GF-D8 (cell line): ENCODE results near the gene LYZL2.
"Not testable (repeated sequence)": the region's sequence is repeated elsewhere in the genome, so short reads cannot be mapped to it uniquely, and the experiment has no call there.

Experiments used
- DNase-seq: peaks from one replicate; lab custom pipeline; 2025; lab: John Stamatoyannopoulos, UW

LYZL2 gene

DNA sequence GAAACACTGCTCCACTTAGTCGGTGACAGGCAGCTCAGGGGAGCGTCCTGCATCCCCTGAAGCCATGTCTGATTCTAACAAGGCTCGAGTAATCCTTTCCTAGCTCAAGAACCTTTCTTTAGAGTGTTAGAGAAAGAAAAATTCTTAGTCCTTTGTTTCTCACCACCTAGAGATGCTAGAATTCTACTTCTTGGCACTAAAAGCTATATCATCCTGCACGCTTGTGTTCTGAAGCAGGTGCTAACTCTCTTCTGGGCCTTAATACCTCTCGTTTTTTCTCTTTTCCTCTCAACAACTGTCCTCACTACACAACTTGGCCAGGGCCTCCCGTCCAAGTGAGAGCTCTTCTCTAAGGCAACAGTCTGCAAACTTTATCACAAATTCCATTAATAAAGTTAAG, at the start of gene LYZL2:
Gene LYZL2, minus strand, starts transcription at position 101 of the 400 bp plus-strand sequence. CDS start 2,838 bp downstream, outside the sequence.
- no peak for DNase-seq

- not testable (repeated sequence) for DNase-seq
Measured at GRCh38 chr10:30677616-30678015, 48.1 kb upstream of the LYZL2 start.

DNA sequence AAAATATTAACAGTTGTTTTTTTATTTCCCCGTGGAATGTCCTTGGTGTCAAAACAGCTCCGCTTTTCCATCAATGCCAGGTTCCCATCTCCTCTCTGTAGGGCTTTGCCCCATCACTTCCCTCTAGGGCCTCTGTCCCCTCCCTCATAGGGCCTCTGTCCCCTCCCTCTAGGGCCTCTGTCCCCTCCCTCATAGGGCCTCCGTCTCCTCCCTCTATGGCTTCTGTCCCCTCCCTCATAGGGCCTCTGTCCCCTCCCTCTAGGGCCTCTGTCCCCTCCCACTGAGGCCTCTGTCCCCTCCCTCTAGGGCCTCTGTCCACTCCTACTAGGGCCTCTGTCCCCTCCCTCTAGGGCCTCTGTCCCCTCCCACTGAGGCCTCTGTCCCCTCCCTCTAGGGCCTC, 47.6 kb upstream of the LYZL2 start:
- DNase-seq, result not testable (repeated sequence)

DNA sequence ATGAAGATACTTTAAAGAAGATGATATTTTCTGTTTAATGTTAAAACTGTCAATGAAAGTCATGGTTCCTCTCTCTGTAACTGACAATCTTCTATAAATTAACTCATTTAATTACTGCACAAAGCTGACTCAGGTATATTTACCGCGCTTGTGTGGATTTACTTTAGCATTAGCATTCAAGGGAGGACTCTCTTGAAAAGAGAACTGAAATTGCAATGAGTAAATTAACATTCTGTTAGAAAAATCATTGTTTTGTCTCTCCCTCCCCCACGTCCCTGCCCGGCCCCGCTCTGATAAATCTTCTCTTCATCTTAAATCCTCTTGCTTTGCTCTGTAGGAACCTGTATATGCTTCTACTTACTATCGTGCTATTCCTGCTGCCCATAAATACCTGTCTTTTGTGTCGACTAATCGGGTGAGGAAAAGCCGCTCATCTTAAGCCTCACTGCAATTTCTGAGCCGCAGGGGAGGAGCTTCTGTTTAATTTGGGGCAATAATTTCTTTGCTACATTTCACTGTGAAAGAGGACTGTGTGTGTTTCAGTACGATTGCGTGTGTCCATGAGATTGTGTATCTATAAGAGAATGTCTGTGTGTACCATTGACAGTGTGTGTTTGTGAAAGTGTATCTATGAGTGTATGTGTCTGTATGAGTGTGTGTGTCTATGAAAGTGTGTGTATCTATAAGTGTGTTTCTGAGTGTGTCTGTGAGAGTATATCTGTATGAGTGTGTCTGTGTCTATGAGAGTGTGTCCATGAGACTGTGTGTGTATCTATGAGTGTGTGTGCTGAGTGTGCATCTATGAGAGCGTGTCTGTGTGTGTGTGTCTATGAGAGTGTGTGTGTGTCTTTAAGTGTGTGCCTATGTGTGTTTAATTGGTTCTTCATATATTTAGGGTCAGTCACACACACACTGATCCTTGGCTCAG, 46.5 kb upstream of the LYZL2 start:
- DNase-seq, result no peak

DNA sequence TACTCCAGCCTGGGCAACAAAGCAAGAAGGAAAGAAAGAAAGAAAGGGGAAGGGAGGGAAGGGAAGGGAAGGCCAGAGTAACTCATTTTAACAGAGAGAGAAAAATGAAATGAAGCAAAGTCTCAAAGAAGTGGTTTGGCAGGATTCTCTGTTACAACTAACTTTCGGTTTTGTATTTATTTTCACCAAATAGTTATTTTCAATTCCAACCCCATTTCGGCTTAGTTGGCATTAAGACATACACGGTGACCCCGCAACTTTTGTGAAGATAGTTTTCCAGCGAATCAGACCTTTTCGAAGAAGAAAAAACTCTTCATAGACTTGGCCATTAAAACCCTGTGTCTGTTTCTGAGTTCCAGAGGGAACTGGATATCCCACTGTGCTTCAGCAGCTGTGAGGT, 45.2 kb upstream of the LYZL2 start:
- DNase-seq, result no peak

DNA sequence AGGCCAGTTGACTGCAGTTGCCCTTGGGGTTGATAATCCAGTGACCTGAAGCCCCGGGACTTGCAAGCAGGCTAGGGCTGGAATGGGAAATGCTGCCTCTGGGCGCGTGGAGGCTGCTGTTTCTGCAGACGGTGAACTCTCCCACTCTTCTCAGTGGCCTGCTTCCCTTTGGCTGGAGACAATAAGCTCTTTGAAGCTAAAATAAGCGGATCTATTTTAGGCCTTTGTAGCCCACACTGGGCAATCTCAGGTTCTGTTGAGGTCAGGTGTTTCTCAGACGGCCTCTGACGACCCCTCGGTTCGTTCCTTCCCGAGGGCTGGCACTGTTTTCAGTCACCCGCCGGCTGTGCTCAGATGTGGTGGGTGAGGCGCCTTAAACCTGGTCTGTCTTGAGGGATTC, 43.7 kb upstream of the LYZL2 start:
- not testable (repeated sequence) for DNase-seq

DNA sequence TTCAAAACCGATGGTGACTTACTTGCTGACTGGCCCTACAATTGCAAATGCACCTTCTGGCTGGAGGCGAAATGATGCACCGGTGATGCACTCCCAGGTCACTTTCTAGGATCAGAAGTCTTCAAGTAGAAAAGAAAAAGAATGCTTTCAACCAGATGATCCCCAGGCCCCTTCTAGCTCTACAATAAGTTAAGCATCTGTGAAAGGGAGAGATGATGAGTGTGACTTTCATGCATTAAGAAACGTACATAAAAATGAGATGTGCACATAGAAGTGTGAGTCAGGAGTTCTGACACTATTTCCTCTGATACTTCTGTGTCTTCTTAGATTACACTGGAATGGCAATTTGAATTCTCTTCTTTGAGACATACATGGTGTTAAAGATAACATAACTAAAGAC, 42.8 kb upstream of the LYZL2 start:
- DNase-seq, result not testable (repeated sequence)

DNA sequence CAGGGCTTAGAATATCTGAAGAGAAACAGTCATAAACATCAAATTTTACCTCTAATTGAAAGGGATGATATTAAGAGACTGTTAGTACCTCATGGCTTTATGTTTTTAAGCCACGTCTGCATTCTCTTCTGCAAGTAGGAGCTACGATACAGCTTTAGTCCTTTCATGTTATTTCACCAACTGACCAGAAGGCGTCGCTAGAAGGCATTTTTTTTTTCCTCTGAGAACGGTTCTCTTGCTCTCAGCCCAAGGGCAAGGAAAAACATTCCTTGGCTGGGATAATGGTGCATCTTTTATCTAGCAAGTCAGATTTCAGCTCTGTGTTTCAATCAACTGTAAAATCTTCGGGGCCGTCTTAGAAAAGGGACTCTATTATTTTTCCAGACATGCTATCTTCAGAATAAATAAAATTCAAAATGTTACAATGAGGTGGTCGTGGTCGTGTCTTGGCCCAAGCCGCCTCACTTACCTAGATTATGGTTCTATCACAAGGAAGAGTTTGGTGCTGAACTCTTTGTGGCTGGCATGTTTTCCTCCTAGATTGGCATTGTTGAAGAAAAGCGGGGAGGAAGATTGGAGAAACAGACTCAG, 41.6 kb upstream of the LYZL2 start:
- DNase-seq, result no peak

GRCh38 chr10:30667982-30668381, 38.4 kb upstream of the LYZL2 start:
- DNase-seq, result not testable (repeated sequence)

DNA sequence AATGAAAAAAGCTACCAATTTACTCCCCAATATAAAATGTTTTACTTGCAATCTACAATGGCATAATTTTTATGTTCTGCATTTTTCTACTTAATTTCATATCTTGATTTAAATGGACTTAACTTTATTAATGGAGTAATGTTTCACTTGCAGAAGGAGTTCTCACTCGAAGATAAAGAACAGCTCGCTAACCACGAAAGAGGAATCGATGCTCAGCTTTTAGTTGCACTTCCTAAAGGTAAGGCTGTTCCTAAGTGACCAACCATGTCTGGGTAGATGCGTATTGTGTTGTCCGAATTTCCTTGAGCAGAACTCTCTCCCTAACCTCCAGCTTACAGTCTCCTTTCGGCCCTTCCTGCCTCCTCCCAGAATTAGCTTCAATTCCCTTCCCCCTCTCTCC, 33.9 kb upstream of the LYZL2 start:
- DNase-seq, result not testable (repeated sequence)

DNA sequence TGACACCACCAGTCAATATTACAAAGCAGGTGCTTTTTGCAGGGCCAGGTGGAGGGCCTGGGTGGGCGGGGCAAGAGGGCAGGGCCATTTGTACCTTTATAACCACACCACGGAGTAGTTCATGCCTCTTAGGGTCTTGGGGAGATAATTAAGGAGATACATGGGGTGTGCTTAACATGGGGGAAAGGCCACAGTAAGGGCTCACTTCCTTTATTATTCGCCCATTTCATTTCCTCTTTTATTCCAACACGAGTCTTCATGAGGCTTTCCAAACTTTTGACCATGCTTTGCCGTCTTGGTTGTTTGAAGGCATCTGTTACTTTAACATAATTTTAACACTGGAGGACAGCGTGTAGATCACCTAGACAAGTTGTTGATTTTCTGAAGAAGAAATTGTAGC, 33.3 kb upstream of the LYZL2 start:
- no peak for DNase-seq

- DNase-seq, result not testable (repeated sequence)
Measured at GRCh38 chr10:30660314-30660713, 30.8 kb upstream of the LYZL2 start.

GRCh38 chr10:30656233-30656632, 26.7 kb upstream of the LYZL2 start:
- no peak for DNase-seq

DNA sequence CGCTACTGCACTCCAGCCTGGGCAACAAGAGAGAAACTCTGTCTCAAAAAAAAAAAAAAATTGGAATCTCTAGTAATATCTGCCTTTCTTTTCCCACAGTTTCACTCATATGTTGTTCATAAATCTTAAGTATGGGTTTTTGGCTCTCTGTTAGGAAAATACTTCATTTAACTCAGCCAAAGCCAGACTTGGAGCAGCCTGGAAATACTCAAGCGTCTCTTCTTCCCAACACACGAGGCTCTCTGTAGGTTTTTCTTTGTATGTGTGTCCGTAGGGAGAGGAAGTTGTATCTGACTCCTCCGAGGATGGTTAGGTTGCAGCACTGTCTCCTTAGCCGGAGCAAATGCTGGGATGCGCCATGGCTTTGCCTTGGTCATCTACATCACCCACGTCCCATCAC, 25.4 kb upstream of the LYZL2 start:
- not testable (repeated sequence) for DNase-seq

DNA sequence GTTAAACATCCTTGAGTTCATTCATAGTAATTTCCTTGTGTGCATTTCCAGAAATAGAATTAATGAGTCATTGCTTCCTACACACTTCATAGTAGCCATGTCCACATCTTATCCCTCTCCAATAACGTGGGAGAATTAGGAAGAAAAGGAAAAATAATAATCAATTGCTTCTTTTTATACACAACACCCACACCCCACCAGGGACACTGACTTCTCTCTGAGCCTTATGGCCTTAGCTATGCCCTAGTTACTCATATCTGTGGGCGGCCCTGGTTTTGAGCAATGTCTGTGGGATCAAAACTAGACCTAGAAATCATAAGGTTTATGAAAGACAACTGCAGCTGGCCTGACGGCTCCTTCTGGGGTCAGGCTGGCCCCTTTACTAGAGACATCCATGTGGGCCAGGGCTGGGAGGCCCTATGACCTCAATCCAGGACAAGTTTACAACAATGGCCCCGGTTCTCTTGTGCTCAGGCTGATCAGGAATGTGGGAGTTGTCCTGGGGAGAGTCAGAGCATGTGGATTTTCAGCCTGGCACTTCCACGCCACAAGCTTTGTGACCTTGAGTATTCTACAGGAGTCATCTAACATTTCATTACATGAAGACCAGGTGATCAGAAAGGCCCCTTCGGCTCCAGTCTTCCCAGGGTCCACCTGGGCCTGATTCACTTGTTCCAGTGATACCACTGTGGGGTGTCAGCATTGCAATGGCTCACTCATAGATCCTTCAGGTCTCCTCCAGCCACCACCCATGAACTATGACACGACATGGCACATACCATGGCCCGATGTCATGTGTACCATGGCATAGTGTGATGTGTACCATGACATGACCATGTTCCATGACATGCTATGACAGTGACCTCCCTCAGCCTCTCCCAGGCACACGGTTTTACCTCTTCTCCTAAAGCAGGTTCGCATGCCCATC, 22.2 kb upstream of the LYZL2 start:
- DNase-seq, result not testable (repeated sequence)

DNA sequence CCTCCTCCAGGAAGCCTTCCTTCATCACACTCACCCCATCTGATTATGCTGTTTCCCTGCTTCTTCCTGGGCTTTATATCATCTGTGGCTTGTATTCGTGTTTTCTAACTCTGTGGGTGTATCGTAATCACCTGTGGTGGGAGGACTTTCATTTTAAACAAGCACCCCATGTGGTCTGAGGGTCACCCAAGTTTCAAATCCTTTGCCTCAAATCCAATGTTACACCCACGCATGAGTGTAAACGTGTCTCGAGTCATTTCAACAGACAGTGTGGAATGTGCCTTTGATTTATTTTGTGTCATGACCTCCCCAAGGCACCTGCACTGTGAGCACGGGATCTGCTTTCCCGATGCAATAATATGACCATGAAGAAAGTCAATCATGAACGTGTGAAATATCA, 17.5 kb upstream of the LYZL2 start:
- no peak for DNase-seq

DNA sequence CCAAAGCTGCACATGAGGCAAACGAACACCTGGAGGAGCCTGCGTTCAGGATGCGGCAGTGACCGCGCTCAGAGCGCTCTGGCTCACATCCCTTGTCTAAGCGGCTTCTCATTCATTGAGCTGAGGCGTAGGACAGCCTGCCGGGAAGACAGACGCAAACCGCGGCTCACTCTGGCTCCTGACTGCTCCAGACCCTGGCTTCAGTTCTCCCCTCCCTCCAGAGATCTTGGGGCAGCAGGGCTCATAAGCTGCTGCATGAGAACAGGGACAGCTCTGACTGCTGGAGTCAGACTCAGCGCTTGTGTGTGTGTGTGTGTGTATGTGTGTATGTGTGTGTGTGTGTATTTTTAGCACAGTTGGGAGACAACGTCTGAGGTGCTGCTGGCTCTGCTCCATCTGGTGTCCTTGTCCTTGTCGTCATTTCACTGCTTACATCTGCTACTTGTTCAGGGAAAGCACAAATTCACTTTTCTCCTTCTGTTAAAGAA, 15.8 kb upstream of the LYZL2 start:
- no peak for DNase-seq

DNA sequence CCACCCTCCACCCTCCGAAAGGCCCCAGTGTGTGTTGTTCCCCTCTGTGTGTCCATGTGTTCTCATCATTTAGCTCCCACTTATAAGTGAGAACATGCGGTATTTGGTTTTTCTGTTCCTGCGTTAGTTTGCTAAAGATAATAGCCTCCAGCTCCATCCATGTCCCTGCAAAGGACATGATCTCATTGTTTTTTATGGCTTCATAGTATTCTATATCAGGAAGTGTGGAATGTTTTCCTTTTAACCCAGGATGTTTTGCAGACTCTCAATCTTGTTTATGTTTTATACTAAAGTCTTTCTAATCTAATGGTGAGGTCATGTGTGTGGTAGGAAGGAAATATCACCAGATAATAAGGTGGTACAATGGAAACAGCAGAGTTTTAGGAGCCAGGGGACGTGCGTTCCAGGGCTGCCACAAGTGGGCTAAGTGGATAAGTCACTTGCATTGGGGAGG, 14.9 kb upstream of the LYZL2 start:
- not testable (repeated sequence) for DNase-seq

- not testable (repeated sequence) for DNase-seq
Measured at GRCh38 chr10:30643557-30644199, 14.1 kb upstream of the LYZL2 start.

DNA sequence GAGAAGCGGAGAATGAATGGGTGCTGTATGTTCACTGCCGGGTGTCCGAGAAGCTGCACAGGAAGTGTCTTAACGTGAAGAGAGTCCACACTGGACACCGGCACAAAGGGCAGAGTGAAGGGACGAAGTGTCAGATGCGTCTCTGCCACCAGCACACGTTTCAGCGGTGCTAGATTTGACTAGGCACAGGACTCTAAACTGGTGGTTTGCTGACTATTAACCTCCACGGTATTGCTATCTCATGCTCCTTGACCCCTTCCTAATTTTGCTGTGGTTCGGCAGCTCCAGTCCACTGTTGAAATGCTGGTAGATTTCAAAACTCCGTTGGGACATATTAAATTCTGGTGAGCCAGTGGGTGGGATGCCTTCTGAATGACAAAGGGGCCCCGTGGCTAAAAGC, 13.3 kb upstream of the LYZL2 start:
- DNase-seq, result not testable (repeated sequence)
